Chondrocyte (in vitro differentiated cells): Measurements from ENCODE around the gene USPL1. TPM values are rescaled to one million over a fixed set of nuclear protein-coding genes. Genes with fewer than 3 reads are reported as not detected.
A peak's percentile ranks its signal among the peaks of the same experiment; 100 is the strongest.
"Not testable (repeated sequence)": the region's sequence is repeated elsewhere in the genome, so short reads cannot be mapped to it uniquely, and the experiment has no call there.

Experiments used
- DNase-seq: peaks from one replicate; pipeline ENCODE4 v3.0.0; 2021; ENCODE audit warnings: mixed read lengths, low spot score
- H3K27ac Mint-ChIP-seq: one replicate; pipeline ENCODE4 v1.8.0; 2021; ENCODE audit warnings: mild to moderate bottlenecking, moderate library complexity, mixed read lengths; ENCODE audit not compliant: unreplicated experiment
- H3K27me3 Mint-ChIP-seq: 2 replicates; pipeline ENCODE4 v1.8.0; 2021; ENCODE audit warnings: low read depth, mixed read lengths
- H3K36me3 Mint-ChIP-seq: 2 replicates; pipeline ENCODE4 v1.8.0; 2021; ENCODE audit warnings: low read depth, mixed read lengths
- H3K4me1 Mint-ChIP-seq: 2 replicates; pipeline ENCODE4 v1.8.0; 2021; ENCODE audit warnings: low read depth, mild to moderate bottlenecking, mixed read lengths
- H3K4me3 Mint-ChIP-seq: one replicate; pipeline ENCODE4 v1.8.0; 2021; ENCODE audit warnings: mild to moderate bottlenecking, moderate library complexity, mixed read lengths; ENCODE audit not compliant: unreplicated experiment
- H3K9me3 Mint-ChIP-seq: 2 replicates; pipeline ENCODE4 v1.8.0; 2021; ENCODE audit warnings: low read depth, mixed read lengths
- total RNA-seq: library from RNA; stranded (reverse); gene quantifications from 3 replicates; pipeline ENCODE4 v1.2.1, GENCODE V29; 2021
- TF ChIP-seq, protein P1 (sequence below): fragments of 200-600 bp; sonication (generic); IDR thresholded peaks from 2 replicates; pipeline ENCODE4 v1.5.0; 2021; ENCODE audit warnings: antibody characterized with exemption, mild to moderate bottlenecking, moderate library complexity

The USPL1 gene
- total RNA-seq, 1 donor from 2014 or later = 11.0 TPM

DNA sequence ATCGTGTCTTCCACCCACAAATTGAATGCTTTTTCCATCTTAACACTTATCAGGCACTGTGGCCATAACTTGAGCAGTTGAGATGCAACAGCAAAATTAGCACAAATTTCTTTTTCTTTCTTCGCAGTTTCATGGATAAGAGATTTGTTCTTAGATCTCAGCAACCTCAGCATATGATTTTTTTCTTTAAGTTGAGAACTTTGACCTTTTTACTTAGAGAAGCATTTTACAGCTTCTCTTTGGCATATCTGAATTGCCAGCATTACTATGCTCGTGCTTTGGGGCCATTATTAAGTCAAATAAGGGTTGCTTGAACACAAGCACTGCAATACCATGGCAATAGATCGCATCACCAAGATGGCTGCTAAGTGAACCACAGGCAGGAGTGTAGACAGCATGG is 16.1 kb downstream of the USPL1 start:
- TF ChIP-seq, protein P1, sequence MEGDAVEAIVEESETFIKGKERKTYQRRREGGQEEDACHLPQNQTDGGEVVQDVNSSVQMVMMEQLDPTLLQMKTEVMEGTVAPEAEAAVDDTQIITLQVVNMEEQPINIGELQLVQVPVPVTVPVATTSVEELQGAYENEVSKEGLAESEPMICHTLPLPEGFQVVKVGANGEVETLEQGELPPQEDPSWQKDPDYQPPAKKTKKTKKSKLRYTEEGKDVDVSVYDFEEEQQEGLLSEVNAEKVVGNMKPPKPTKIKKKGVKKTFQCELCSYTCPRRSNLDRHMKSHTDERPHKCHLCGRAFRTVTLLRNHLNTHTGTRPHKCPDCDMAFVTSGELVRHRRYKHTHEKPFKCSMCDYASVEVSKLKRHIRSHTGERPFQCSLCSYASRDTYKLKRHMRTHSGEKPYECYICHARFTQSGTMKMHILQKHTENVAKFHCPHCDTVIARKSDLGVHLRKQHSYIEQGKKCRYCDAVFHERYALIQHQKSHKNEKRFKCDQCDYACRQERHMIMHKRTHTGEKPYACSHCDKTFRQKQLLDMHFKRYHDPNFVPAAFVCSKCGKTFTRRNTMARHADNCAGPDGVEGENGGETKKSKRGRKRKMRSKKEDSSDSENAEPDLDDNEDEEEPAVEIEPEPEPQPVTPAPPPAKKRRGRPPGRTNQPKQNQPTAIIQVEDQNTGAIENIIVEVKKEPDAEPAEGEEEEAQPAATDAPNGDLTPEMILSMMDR = no peak
- DNase-seq = no peak
- Mint-ChIP-seq H3K4me3 (no peak overlapping the region), H3K27ac (no peak overlapping the region), H3K36me3 (peaks cover 23% of the 10 kb centered on the region), H3K9me3 (peaks cover 3% of the 10 kb centered on the region), H3K4me1 (peaks cover 16% of the 10 kb centered on the region), H3K27me3 (no peaks in the 10 kb centered on the region)

DNA sequence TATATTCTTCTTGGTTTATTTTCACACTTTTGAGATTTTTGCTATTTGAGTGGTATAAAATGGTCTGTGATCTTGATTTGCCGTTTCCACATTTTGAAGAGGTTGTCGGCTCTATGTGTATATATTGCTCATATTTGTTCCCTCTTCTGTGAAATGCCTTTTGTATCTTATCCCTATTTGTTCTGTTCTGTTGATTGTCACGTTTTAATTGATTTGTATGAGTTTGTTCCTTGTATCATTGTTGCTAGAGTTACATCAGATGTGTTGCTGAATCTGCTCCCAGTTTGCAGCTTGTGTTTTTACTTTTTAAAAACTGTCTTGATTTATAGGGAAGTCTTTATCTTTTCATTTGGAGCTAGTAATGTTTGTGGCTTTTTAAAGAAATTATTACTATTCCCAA is 17.1 kb downstream of the USPL1 start:
- Mint-ChIP-seq H3K27me3 (no peaks in the 10 kb centered on the region), H3K36me3 (peaks cover 23% of the 10 kb centered on the region), H3K27ac (peak overlapping the region; percentile 1), H3K4me1 (peaks cover 21% of the 10 kb centered on the region), H3K4me3 (no peak overlapping the region), H3K9me3 (peaks cover 3% of the 10 kb centered on the region)
- no peak for DNase-seq
- TF ChIP-seq, protein P1 = no peak

DNA sequence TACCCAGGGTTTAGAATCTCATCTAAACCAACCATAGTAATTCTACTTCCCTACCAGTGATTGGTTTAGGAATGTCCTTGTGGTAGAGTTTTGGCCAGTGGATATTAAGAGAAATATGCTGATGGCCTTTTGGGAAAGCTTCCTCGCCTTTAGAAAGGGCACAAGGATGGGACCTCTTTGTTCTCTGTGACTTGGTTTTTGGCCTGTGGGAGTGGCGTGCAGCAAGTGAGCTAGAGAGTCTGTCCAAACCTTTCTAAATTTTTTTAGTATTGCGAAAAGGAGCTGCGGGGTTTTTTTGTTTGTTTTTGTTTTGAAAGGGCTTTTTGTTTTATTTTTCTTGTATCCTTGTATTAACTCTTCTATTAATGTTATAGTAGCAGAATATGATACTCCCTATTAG is 20.6 kb downstream of the USPL1 start:
- peaks cover 23% of the 10 kb centered on the region for H3K36me3 Mint-ChIP-seq
- H3K4me3 Mint-ChIP-seq = no peak overlapping the region
- peaks cover 3% of the 10 kb centered on the region for H3K9me3 Mint-ChIP-seq
- peaks cover 22% of the 10 kb centered on the region for H3K4me1 Mint-ChIP-seq
- H3K27ac Mint-ChIP-seq = no peak overlapping the region
- H3K27me3 Mint-ChIP-seq = no peaks in the 10 kb centered on the region
- no peak for DNase-seq
- TF ChIP-seq, protein P1 = no peak

DNA sequence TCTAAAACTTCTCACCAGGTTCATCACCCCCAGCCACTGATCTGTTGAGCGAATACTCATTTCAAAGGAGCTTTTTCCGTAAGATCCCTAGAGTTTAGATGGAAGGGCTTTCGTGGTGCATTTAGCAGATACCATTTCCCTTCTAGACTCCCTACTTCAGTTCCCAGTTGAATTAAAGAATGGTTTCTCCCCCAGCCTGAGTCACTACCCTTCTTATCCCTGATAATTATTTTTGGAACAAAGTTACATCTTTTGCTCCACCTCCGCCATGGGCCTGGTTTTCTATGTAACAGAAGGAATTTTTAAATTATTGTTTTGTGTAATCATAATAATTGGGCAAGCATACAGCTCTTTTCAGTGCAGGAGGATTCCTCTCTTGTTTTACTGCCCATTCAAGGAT is 22.0 kb downstream of the USPL1 start:
- H3K9me3 Mint-ChIP-seq = no peaks in the 10 kb centered on the region
- TF ChIP-seq, protein P1 = no peak
- DNase-seq = no peak
- peak overlapping the region; percentile 15 for H3K27ac Mint-ChIP-seq
- H3K4me1 Mint-ChIP-seq = peaks cover 22% of the 10 kb centered on the region
- H3K36me3 Mint-ChIP-seq = peaks cover 15% of the 10 kb centered on the region
- H3K27me3 Mint-ChIP-seq = no peaks in the 10 kb centered on the region
- H3K4me3 Mint-ChIP-seq = no peak overlapping the region

DNA sequence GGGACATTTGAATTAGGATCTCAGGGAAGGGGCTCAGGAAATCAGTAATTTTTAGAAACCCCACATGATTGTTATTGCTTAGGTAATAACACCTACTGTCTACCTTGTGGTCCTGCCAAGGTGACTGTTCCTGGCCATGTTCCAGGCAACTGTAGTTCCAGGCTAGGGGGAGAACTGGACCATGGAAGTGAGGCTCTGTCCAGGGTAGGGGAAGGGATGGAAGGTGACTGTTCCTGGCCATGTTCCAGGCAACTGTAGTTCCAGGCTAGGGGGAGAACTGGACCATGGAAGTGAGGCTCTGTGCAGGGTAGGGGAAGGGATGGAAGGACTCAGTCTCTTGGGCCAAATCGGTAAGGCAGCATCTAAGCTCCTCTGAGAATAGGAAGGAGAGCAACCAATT is 23.5 kb downstream of the USPL1 start:
- H3K4me1 Mint-ChIP-seq = peaks cover 14% of the 10 kb centered on the region
- H3K4me3 Mint-ChIP-seq, DNase-seq, H3K9me3 Mint-ChIP-seq, H3K27ac Mint-ChIP-seq, H3K27me3 Mint-ChIP-seq: not testable (repeated sequence)
- H3K36me3 Mint-ChIP-seq = peaks cover 14% of the 10 kb centered on the region

DNA sequence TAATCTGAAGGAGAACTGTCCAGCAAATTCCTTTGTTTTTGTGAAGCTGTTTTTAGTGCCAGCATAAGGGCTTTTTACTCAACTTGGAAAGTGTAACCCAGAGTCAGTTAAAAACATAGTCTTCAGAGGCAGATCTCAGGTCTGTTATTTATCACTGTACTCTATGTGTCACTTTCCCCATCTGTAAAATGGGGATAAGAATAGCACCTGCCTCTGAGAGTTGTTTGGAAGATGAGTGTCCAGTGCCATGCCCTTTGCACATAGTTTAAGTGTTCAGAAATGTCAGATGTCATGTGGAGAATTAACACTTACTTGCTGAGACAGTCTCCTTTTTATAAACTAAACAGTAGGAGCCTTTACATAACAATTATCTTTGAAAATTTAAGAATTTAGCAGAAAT is 27.9 kb downstream of the USPL1 start:
- H3K27me3 Mint-ChIP-seq = no peaks in the 10 kb centered on the region
- no peaks in the 10 kb centered on the region for H3K9me3 Mint-ChIP-seq
- no peak overlapping the region for H3K27ac Mint-ChIP-seq
- peaks cover 32% of the 10 kb centered on the region for H3K36me3 Mint-ChIP-seq
- no peak overlapping the region for H3K4me3 Mint-ChIP-seq
- no peak for DNase-seq
- H3K4me1 Mint-ChIP-seq = no peaks in the 10 kb centered on the region
- TF ChIP-seq, protein P1 = no peak
